ENCODE results near the gene BEAN1. TPM values are rescaled to one million over a fixed set of nuclear protein-coding genes. Genes with fewer than 3 reads are reported as not detected.
"Not testable (repeated sequence)": the region's sequence is repeated elsewhere in the genome, so short reads cannot be mapped to it uniquely, and the experiment has no call there.

Gene BEAN1
- total RNA-seq, 4 donors from 2014 or later: not detected

GRCh38 chr16:66459878-66460277 is 32.8 kb downstream of the BEAN1 start:
- H3K27me3 ChIP-seq: no peaks in the 10 kb centered on the region
- no peak overlapping the region for H3K4me3 ChIP-seq
- no peak overlapping the region for H3K27ac ChIP-seq
- no peaks in the 10 kb centered on the region for H3K36me3 ChIP-seq
- peak in 1 of 3 donors; percentile 10 for DNase-seq
- TF ChIP-seq POLR2A (IDR thresholded peaks at IDR 0.05) (no peak), CTCF (IDR thresholded peaks at IDR 0.05) (no peak)
- H3K9me3 ChIP-seq: no peaks in the 10 kb centered on the region
- H3K4me1 ChIP-seq: no peaks in the 10 kb centered on the region

- H3K9me3 ChIP-seq: no peaks in the 10 kb centered on the region
- no peak for TF ChIP-seq POLR2A (IDR thresholded peaks at IDR 0.05)
- no peak for TF ChIP-seq CTCF (IDR thresholded peaks at IDR 0.05)
- no peaks in the 10 kb centered on the region for H3K4me1 ChIP-seq
- H3K27ac ChIP-seq: no peak overlapping the region
- no peaks in the 10 kb centered on the region for H3K27me3 ChIP-seq
- H3K36me3 ChIP-seq: no peaks in the 10 kb centered on the region
- DNase-seq: no peak
- no peak overlapping the region for H3K4me3 ChIP-seq
Observed at GRCh38 chr16:66460703-66461102, 33.6 kb downstream of the BEAN1 start.

GRCh38 chr16:66462912-66463311 is 35.8 kb downstream of the BEAN1 start:
- Histone ChIP-seq H3K27me3 (no peaks in the 10 kb centered on the region), H3K27ac (no peak overlapping the region), H3K4me1 (no peaks in the 10 kb centered on the region), H3K4me3 (no peak overlapping the region), H3K36me3 (no peaks in the 10 kb centered on the region), H3K9me3 (no peaks in the 10 kb centered on the region)
- no peak for DNase-seq
- no peak for TF ChIP-seq POLR2A (IDR thresholded peaks at IDR 0.05)
- TF ChIP-seq CTCF (IDR thresholded peaks at IDR 0.05): no peak

GRCh38 chr16:66465946-66466345 is 38.9 kb downstream of the BEAN1 start:
- not testable (repeated sequence) for H3K36me3 ChIP-seq, H3K9me3 ChIP-seq, H3K27ac ChIP-seq, H3K4me3 ChIP-seq, H3K4me1 ChIP-seq, H3K27me3 ChIP-seq
- DNase-seq: peak in 1 of 3 donors; percentile 15

- not testable (repeated sequence) for H3K27me3 ChIP-seq, H3K4me3 ChIP-seq, H3K27ac ChIP-seq, H3K36me3 ChIP-seq, H3K9me3 ChIP-seq, H3K4me1 ChIP-seq
- DNase-seq: peak in 1 of 3 donors; percentile 23
Observed at GRCh38 chr16:66466636-66467035, 39.5 kb downstream of the BEAN1 start.

GRCh38 chr16:66467611-66468010 is 40.5 kb downstream of the BEAN1 start:
- H3K4me1 ChIP-seq: no peaks in the 10 kb centered on the region
- TF ChIP-seq POLR2A (IDR thresholded peaks at IDR 0.05) (no peak), CTCF (IDR thresholded peaks at IDR 0.05) (no peak)
- no peaks in the 10 kb centered on the region for H3K27me3 ChIP-seq
- H3K36me3 ChIP-seq: no peaks in the 10 kb centered on the region
- no peak overlapping the region for H3K4me3 ChIP-seq
- H3K27ac ChIP-seq: no peak overlapping the region
- peak in 1 of 3 donors; percentile 8 for DNase-seq
- H3K9me3 ChIP-seq: no peaks in the 10 kb centered on the region

- TF ChIP-seq CTCF (IDR thresholded peaks at IDR 0.05): no peak
- TF ChIP-seq POLR2A (IDR thresholded peaks at IDR 0.05): no peak
- Histone ChIP-seq H3K9me3 (no peaks in the 10 kb centered on the region), H3K27me3 (no peaks in the 10 kb centered on the region), H3K36me3 (no peaks in the 10 kb centered on the region), H3K4me1 (no peaks in the 10 kb centered on the region), H3K27ac (no peak overlapping the region), H3K4me3 (no peak overlapping the region)
- DNase-seq: peak in 1 of 3 donors; percentile 29
Observed at GRCh38 chr16:66468321-66468965, 41.3 kb downstream of the BEAN1 start.

Measured in Peyer's patch (tissue), 4 donors.